Skeletal muscle cell (primary cell): Measurements from ENCODE around the gene CBFA2T2.
"Not testable (repeated sequence)": the region's sequence is repeated elsewhere in the genome, so short reads cannot be mapped to it uniquely, and the experiment has no call there.

ENCODE experiments used
- DNase-seq: peaks from one replicate; pipeline ENCODE4 v3.0.0-alpha.2; 2010; ENCODE audit warnings: low read depth
- H3K4me3 ChIP-seq: 2 replicates; pipeline ENCODE4 v1.5.1; 2011; ENCODE audit warnings: low read depth, mild to moderate bottlenecking, control low read depth, low read length, moderate library complexity

The CBFA2T2 gene

GRCh38 chr20:33537608-33538007 is 47.7 kb downstream of the CBFA2T2 start:
- DNase-seq: no peak
- no peak overlapping the region for H3K4me3 ChIP-seq

- H3K4me3 ChIP-seq: no peak overlapping the region
- DNase-seq: no peak
Observed at GRCh38 chr20:33539129-33539528, 49.2 kb downstream of the CBFA2T2 start.

DNA sequence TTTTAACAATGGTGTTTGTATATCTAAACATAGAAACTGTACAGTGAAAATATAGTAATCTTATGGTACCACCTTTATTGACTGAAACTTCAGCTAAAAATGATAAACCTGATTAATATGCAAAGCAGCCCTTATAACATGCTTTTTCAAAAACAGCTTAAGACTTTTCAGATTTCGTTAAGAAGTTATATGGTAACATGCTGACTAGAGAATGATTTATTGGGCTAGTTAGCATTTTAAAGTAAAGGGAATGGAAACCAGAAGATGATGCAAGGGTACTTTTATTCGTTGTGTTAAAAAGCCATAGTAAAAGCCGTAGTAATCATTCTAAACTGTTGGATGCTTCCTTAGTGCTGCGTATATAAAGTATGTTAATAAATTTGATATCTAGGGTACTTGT is 50.5 kb downstream of the CBFA2T2 start:
- no peak for DNase-seq
- H3K4me3 ChIP-seq: no peak overlapping the region

DNA sequence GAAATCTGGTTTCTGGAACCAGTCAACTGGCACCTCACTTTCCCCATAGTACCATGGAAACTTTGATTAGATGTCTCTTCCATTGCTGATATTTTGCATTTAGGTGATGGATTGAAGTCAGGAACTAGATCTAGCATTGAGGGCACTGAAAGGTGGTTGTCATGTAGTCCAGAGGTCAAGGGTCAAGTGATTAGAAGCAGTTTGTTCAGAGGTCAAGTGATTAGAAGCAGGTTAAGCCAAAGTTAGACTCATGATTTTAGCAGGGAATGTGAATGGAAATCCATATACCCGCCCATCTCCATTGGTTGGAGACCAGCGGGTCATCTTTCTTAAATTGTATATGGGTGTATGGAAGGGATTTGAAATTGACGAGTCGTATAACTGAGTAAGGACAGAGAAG is 51.2 kb downstream of the CBFA2T2 start:
- DNase-seq: no peak
- no peak overlapping the region for H3K4me3 ChIP-seq

GRCh38 chr20:33541797-33542196 is 51.9 kb downstream of the CBFA2T2 start:
- no peak for DNase-seq
- H3K4me3 ChIP-seq: no peak overlapping the region

DNA sequence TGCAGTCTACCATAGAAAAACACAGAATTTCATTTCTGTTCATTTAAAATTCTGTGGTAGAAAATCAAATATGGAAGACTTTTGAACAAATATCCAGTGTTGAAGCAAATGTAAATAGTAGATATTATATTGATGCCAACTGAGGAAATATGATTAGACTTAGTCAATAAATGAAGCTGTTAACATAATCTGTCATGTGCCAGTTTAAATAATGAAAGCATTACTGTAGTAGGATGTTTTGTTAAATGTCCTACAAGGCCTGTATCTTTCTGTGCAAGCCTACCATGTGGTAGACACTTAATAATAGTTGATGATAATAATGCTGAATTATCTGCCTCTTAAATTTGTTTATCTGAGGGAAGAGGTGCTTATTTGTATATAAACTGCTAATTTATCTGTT is 55.9 kb downstream of the CBFA2T2 start:
- DNase-seq: no peak
- H3K4me3 ChIP-seq: no peak overlapping the region

GRCh38 chr20:33549229-33549999 is 59.5 kb downstream of the CBFA2T2 start:
- no peak overlapping the region for H3K4me3 ChIP-seq
- DNase-seq: no peak

DNA sequence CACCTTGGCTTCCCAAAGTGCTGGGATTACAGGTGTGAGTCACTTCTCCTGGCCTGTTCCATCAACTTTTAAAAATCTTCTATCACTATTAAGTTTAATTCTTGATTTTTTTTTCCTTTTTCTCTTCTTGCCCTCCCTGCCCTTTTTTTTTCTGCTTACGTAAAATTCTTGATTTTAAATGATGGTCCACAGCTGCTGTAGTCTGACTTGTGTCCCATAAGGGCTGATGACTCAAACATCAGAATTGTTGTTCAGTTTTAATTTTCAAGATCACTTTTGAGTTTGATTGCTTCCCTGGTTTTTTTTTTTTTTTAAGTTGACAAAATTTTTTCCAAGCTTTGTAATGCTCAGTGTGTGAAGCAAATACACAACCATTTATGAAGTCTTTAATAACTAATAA is 61.9 kb downstream of the CBFA2T2 start:
- DNase-seq: no peak
- no peak overlapping the region for H3K4me3 ChIP-seq

- H3K4me3 ChIP-seq: no peak overlapping the region
- DNase-seq: no peak
Observed at GRCh38 chr20:33552519-33552918, 62.6 kb downstream of the CBFA2T2 start.

- no peak for DNase-seq
- H3K4me3 ChIP-seq: no peak overlapping the region
Observed at GRCh38 chr20:33553516-33553915, 63.6 kb downstream of the CBFA2T2 start.

GRCh38 chr20:33554914-33555420 is 65.1 kb downstream of the CBFA2T2 start:
- no peak overlapping the region for H3K4me3 ChIP-seq
- DNase-seq: peak; percentile 67

DNA sequence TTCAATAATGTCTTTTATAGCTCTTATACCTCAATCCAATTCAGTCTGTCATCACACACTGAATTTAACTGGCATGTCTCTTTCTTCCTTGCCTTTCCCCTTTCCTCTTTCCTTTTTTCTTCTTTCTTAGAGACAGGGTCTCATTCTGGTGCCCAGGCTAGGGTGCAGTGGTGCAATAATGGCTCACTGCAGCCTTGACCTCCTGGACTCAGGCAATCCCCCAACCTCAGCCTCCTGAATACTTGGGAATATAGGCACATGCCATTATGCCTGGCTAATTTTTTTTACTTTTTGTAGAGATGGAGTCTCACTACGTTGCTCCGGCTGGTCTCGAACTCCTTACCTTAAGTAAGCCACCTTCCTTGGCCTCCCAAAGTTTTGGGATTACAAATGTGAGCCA is 65.9 kb downstream of the CBFA2T2 start:
- DNase-seq: no peak
- no peak overlapping the region for H3K4me3 ChIP-seq

DNA sequence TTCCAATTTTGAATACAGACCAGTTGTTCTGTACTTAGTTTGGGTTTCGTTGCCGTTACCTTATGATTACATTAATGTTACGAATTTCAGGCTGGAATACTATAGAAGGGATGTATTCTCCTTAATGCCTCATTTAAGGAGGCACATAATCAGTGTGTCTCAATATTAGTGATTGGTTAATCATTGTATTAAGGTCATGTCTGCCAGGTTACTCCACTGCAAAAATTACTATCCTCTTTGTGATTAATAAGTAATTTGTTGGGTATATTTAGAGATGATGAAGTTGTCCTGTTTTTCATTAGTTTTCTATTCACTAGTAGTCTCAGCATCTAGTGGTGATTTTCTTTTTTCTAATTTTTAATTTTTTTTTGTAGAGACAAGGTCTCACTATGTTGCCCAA is 66.3 kb downstream of the CBFA2T2 start:
- DNase-seq: no peak

DNA sequence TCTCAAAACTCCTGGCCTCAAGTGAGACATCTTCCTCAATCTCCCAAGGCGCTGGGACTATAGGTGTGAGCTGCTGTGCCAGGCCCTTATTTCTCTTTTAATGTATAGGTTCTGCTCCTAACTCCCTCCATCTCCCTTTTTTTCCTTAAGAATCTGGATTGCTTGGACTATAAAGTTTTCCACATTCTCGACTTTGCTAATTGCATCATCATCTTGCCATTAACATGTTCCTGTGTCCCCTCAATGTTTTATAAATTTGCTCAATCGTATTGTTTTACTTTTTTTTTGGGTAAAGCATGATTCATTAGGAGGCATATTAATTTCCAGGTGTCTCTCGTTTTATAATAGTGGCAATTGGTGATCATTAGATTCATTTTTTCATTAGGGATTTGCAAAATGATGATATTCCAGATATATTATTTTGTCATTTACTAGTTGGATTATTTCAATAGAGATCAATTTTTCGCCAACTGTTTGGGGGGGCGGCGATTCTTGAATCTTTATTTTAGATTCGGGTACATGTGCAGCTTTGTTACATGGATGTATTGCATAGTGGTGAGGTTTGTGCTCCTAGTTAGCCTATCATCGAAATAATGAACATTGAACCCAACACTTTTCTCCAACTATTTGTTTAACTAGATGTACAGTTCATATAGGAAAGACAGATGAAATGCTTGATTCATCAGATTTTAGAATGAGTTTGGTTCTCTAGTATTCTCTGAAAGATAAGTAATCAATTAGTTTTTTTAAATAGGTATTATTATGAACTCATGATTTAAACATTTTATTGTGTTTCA is 68.7 kb downstream of the CBFA2T2 start:
- no peak for DNase-seq

More for the DNA sequence above, 66.3 kb downstream of the CBFA2T2 start:
- H3K4me3 ChIP-seq: no peak overlapping the region

GRCh38 chr20:33559212-33559611 is 69.3 kb downstream of the CBFA2T2 start:
- DNase-seq: no peak

More for the DNA sequence above, 68.7 kb downstream of the CBFA2T2 start:
- no peak overlapping the region for H3K4me3 ChIP-seq

GRCh38 chr20:33560026-33560425 is 70.1 kb downstream of the CBFA2T2 start:
- no peak for DNase-seq
- no peak overlapping the region for H3K4me3 ChIP-seq

More at GRCh38 chr20:33559212-33559611, 69.3 kb downstream of the CBFA2T2 start:
- H3K4me3 ChIP-seq: no peak overlapping the region

DNA sequence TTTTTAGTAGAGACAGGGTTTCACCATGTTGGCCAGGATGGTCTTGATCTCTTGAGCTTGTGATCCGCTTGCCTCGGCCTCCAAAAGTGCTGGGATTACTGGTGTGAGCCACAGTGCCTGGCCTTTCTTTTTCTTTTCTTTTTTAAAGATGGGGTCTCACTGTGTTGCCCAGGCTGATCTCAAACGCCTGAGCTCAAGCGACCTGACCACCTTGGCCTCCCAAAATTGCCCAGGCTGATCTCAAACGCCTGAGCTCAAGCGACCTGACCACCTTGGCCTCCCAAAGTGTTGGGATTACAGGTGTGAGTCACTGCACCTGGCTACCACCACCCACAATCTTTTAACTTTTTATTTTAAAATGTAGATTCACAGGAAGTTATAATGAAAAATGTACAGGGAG is 71.2 kb downstream of the CBFA2T2 start:
- not testable (repeated sequence) for DNase-seq

GRCh38 chr20:33561692-33562601 is 72.1 kb downstream of the CBFA2T2 start:
- H3K4me3 ChIP-seq: no peak overlapping the region
- peak; percentile 83 for DNase-seq

More for the DNA sequence above, 71.2 kb downstream of the CBFA2T2 start:
- not testable (repeated sequence) for H3K4me3 ChIP-seq

GRCh38 chr20:33563788-33564187 is 73.9 kb downstream of the CBFA2T2 start:
- H3K4me3 ChIP-seq: no peak overlapping the region
- no peak for DNase-seq
